Large intestine (tissue), 12 donors: ENCODE data around the gene FIZ1. TPM values are rescaled to one million over a fixed set of nuclear protein-coding genes. Genes with fewer than 3 reads are reported as not detected.

ENCODE experiments used
- DNase-seq, 2 donors: peaks; one replicate each; pipeline versions ENCODE4 v3.0.0 to v3.0.0-alpha.2; 2013
- H3K27ac ChIP-seq: one replicate; pipeline ENCODE4 v1.5.1; 2013; ENCODE audit warnings: low read length
- H3K27me3 ChIP-seq: 2 replicates; pipeline ENCODE4 v1.6.1; 2013; ENCODE audit warnings: low read length; ENCODE audit not compliant: control insufficient read depth, insufficient read depth
- H3K36me3 ChIP-seq: 2 replicates; pipeline ENCODE4 v1.6.1; 2013; ENCODE audit warnings: low read length; ENCODE audit not compliant: control insufficient read depth, insufficient read depth
- H3K4me1 ChIP-seq: one replicate; pipeline ENCODE4 v1.6.1; 2013; ENCODE audit warnings: low read length; ENCODE audit not compliant: control insufficient read depth, insufficient read depth
- H3K4me3 ChIP-seq: one replicate; pipeline ENCODE4 v1.5.1; 2013; ENCODE audit warnings: low read length
- H3K9me3 ChIP-seq: one replicate; pipeline ENCODE4 v1.6.1; 2013; ENCODE audit warnings: mild to moderate bottlenecking, low read depth, low read length, moderate library complexity; ENCODE audit not compliant: control insufficient read depth
- WGBS: methylation state at CpG from one replicate; pipeline ENCODE4 v1.1.5; 2013; ENCODE audit warnings: low lambda C conversion rate; ENCODE audit not compliant: insufficient coverage; 5-methylcytosine and 5-hydroxymethylcytosine counted together
- long read RNA-seq, 11 donors: transcript quantifications; one replicate each; lab custom pipeline, GENCODE V29; 2026
- polyA plus RNA-seq: library from polyadenylated mRNA; unstranded; fragments of 120-200 nt; gene quantifications from one replicate; pipeline ENCODE4 v1.2.1, GENCODE V29; 2013

The FIZ1 gene
- polyA plus RNA-seq, result 13.9 TPM
- long read RNA-seq, donor 1, full-length matches to known transcripts, result 3 of 3 reads
- long read RNA-seq, donor 1, partial matches to known transcripts, result 0 of 3 reads
- long read RNA-seq, donor 1, other reads (novel, unspliced or antisense), result 0 of 3 reads
- long read RNA-seq, donor 2, partial matches to known transcripts, result 0 of 8 reads
- long read RNA-seq, donor 2, other reads (novel, unspliced or antisense), result 6 of 8 reads
- long read RNA-seq, donor 3, partial matches to known transcripts, result 54 of 58 reads
- long read RNA-seq, donor 3, other reads (novel, unspliced or antisense), result 0 of 58 reads
- long read RNA-seq, donor 4, partial matches to known transcripts, result 0 of 1 reads
- long read RNA-seq, donor 4, other reads (novel, unspliced or antisense), result 0 of 1 reads
- long read RNA-seq, donor 5, full-length matches to known transcripts, result 5 of 10 reads
- long read RNA-seq, donor 5, partial matches to known transcripts, result 5 of 10 reads
- long read RNA-seq, donor 5, other reads (novel, unspliced or antisense), result 0 of 10 reads
- long read RNA-seq, donor 6, partial matches to known transcripts, result 0 of 4 reads
- long read RNA-seq, donor 6, other reads (novel, unspliced or antisense), result 0 of 4 reads
- long read RNA-seq, donor 7, full-length matches to known transcripts, result 5 of 17 reads
- long read RNA-seq, donor 7, partial matches to known transcripts, result 12 of 17 reads
- long read RNA-seq, donor 7, other reads (novel, unspliced or antisense), result 0 of 17 reads
- long read RNA-seq, donor 8, transcript FIZ1-201 (3 exons, 2,660 nt), result major isoform, 5 of 30 reads
- long read RNA-seq, donor 8, partial matches to known transcripts, result 25 of 30 reads
- long read RNA-seq, donor 8, other reads (novel, unspliced or antisense), result 0 of 30 reads
- long read RNA-seq, donor 9, full-length matches to known transcripts, result 4 of 4 reads
- long read RNA-seq, donor 9, partial matches to known transcripts, result 0 of 4 reads
- long read RNA-seq, donor 9, other reads (novel, unspliced or antisense), result 0 of 4 reads
- long read RNA-seq, donor 10, full-length matches to known transcripts, result 8 of 8 reads
- long read RNA-seq, donor 10, partial matches to known transcripts, result 0 of 8 reads
- long read RNA-seq, donor 10, other reads (novel, unspliced or antisense), result 0 of 8 reads
- long read RNA-seq, donor 11, full-length matches to known transcripts, result 7 of 21 reads
- long read RNA-seq, donor 11, partial matches to known transcripts, result 14 of 21 reads
- long read RNA-seq, donor 11, other reads (novel, unspliced or antisense), result 0 of 21 reads

GRCh38 chr19:55599468-55599841 lies at the start of gene FIZ1:
Gene FIZ1 (minus strand): TSS chr19:55599517. CDS start chr19:55597865, 1,652 bp downstream.
- 0% methylated on average over 6 of the region's 23 CpGs for WGBS
- peak; percentile 99 to 100 for DNase-seq

DNA sequence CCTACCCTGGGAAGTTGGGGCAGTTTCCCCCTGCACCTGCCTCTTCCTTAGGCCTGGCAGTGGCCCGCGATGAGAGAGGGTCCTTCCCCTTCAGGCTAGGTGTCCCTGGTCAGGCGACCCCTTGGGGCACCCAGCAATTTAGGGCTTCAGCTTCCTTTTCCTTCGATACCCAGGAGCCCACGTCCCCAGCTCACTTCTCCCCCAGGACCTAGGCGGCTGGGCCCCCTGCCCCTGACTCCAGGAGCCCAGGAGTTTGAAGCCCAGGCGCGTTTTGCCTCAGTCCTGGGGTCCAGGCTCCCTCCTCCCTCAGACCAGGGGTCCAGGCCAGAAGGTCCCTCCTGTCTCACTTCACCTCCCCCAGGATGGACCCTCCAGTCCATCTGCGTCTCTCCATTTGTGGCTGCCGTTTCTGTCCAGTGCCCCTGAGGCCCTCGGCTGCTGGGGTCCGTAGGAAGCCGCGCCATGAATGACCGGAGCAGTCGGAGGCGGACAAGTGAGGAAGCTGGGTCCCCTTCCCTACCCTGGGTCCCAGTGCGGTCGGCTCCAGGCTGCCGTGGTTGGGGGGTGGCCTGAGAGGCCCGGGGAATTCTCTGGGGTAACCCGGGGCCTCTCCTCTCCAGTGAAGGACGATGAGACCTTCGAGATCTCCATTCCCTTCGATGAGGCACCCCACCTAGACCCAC lies 49.4 kb upstream of the FIZ1 start:
- Histone ChIP-seq H3K36me3 (peaks cover 22% of the 10 kb centered on the region), H3K27ac (no peak overlapping the region), H3K4me1 (peaks cover 8% of the 10 kb centered on the region), H3K4me3 (peak overlapping the region; percentile 78), H3K9me3 (no peaks in the 10 kb centered on the region), H3K27me3 (no peaks in the 10 kb centered on the region)
- no peak for DNase-seq
- no CpG with 5 or more reads among the region's 25 CpGs for WGBS

More at GRCh38 chr19:55599468-55599841, at the start of gene FIZ1:
- peaks cover 20% of the 10 kb centered on the region for H3K36me3 ChIP-seq
- H3K27me3 ChIP-seq, result no peaks in the 10 kb centered on the region
- peaks cover 7% of the 10 kb centered on the region for H3K9me3 ChIP-seq
- peak within 1 kb of the TSS; percentile 74 for H3K4me3 ChIP-seq
- H3K27ac ChIP-seq, result peak within 1 kb of the TSS; percentile 91
- H3K4me1 ChIP-seq, result peaks cover 5% of the 10 kb centered on the region

DNA sequence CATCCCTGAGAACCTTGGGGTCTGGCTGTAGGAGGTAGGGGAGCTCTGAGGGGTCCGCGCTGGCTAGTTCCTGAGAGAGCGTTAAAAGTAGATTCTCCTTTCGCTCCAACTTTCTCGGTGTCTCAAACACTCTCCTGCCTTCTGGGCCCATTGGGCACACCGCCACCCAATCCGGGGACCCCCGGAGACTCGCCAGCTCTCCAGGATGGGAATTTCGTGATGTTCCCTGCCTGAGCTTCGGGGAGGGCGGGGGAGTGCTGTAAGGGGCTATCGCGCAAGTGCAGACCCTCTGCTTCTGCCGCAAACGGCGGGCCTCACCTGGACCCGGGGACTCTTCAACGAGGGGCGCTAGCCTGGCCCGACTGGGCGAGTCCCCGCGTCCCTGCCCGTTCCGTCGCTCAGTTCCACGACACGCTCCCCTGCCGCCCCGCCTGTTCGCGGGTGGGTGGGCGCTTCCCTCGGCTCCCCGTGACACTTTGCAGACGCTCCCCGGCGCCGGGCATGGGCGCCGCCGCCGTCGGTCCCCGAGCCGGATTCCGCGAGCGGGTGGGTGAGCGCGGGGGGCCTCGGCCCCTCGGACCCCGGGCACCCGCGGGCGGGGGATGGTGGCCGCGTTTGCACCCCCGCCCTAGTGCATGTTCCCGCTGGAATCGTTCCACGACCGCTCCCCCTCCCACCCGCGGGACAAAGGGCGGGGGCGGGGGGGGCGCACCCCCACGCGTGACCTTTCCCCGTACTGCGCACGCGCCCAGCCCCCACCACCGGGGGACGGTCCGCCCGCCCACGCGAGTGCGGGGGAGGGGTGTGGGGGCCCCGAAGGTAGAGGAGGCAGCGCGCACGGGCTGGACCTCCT lies 48.6 kb upstream of the FIZ1 start, which contains the start of gene CCDC106:
TSS of gene CCDC106 (plus strand) at position 481 of the 853 bp plus-strand sequence. CDS start 835 bp downstream, outside the sequence.
- peaks cover 22% of the 10 kb centered on the region for H3K36me3 ChIP-seq
- peaks cover 11% of the 10 kb centered on the region for H3K4me1 ChIP-seq
- peak within 1 kb of the TSS; percentile 30 for H3K27ac ChIP-seq
- no CpG with 5 or more reads among the region's 87 CpGs for WGBS
- peak; percentile 58 to 89 for DNase-seq
- H3K9me3 ChIP-seq, result no peaks in the 10 kb centered on the region
- H3K27me3 ChIP-seq, result no peaks in the 10 kb centered on the region
- peak within 1 kb of the TSS; percentile 78 for H3K4me3 ChIP-seq

DNA sequence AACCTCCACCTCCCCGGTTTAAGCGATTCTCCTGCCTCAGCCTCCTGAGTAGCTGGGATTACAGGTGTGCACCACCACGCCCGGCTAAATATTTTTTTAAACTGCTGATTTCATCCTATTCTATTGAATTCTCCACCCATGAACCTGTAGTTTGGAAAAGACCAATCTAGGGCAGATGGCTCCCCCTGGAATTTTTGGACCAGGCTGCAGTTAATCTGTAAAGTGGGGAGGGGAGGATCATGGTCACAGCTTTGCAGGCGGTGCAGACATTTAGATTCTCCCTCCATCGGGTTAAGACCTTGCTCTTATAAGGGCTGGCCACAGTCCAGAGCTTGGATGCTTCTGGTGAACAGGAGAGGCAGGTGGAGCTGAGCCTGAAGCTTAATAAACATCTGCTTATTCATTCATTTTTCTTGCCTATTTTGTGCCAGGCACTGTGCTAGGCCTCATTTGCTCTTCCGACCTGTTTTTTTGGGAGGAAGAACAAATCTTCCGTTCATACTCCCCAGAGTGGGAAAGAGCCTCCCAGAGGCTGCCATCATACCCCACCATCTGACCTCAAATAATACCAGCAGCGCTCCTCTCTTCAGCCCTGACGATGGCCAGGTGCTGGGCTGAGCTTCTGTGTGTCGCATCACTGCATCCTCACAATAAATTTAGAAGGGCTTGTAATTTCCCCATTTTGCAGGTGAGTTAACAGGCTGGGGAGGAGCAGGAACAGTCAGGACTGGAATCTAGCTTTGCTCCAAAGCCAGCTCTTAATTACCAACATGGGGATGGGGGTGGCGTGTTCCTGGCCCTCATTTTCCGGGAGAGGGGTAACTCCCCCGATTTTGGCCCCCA lies 47.8 kb upstream of the FIZ1 start:
- DNase-seq, result no peak
- H3K27ac ChIP-seq, result no peak overlapping the region
- WGBS, result 80% methylated on average over 1 of the region's 14 CpGs
- H3K9me3 ChIP-seq, result no peaks in the 10 kb centered on the region
- peaks cover 18% of the 10 kb centered on the region for H3K4me1 ChIP-seq
- no peaks in the 10 kb centered on the region for H3K27me3 ChIP-seq
- H3K4me3 ChIP-seq, result peak overlapping the region; percentile 78
- H3K36me3 ChIP-seq, result peaks cover 17% of the 10 kb centered on the region

- no peak for DNase-seq
- peaks cover 19% of the 10 kb centered on the region for H3K4me1 ChIP-seq
- H3K36me3 ChIP-seq, result peaks cover 12% of the 10 kb centered on the region
- no peak overlapping the region for H3K4me3 ChIP-seq
- H3K9me3 ChIP-seq, result no peaks in the 10 kb centered on the region
- no peak overlapping the region for H3K27ac ChIP-seq
- no peaks in the 10 kb centered on the region for H3K27me3 ChIP-seq
- 80% methylated on average over 1 of the region's 5 CpGs for WGBS
Observed at GRCh38 chr19:55645512-55645881, 46.2 kb upstream of the FIZ1 start.

GRCh38 chr19:55644842-55645511 lies 45.7 kb upstream of the FIZ1 start:
- DNase-seq, result no peak
- Histone ChIP-seq H3K27me3 (no peaks in the 10 kb centered on the region), H3K4me1 (peaks cover 25% of the 10 kb centered on the region), H3K9me3 (peaks cover 3% of the 10 kb centered on the region), H3K27ac (no peak overlapping the region), H3K4me3 (peak overlapping the region; percentile 78), H3K36me3 (peaks cover 12% of the 10 kb centered on the region)
- WGBS, result no CpG with 5 or more reads among the region's 28 CpGs

DNA sequence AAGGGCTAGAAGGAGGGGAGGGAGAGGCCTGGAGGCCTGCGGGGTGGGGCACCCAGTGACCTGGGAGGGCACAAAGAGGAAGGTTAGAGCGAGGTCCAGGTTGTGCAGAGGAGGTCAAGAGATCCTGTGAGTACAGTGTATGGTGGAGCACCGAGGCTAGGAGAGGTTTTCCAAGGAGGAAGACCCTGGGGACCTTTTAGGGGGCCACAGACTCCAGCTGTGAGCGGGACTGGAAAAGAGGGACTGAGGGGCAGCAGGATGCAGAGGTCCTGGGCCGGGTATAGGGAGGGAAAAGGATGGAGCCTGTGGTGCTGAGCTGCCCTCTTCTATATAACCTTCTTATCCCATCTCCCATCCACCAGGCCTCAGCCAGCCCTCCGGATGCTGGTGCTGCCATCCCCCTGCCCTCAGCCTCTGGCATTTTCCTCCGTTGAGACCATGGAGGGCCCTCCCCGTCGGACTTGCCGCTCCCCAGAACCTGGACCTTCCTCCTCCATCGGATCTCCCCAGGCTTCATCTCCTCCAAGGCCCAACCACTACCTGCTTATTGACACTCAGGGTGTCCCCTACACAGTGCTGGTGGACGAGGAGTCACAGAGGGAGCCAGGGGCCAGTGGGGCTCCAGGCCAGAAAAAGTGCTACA lies 45.0 kb upstream of the FIZ1 start:
- no peak for DNase-seq
- no CpG with 5 or more reads among the region's 12 CpGs for WGBS

GRCh38 chr19:55643887-55644176 lies 44.5 kb upstream of the FIZ1 start:
- Histone ChIP-seq H3K27me3 (no peaks in the 10 kb centered on the region), H3K4me3 (peak overlapping the region; percentile 78), H3K9me3 (peaks cover 5% of the 10 kb centered on the region), H3K36me3 (peaks cover 12% of the 10 kb centered on the region), H3K4me1 (peaks cover 24% of the 10 kb centered on the region), H3K27ac (no peak overlapping the region)
- WGBS, result no CpG with 5 or more reads among the region's 15 CpGs
- no peak for DNase-seq

More for the DNA sequence above, 45.0 kb upstream of the FIZ1 start:
- Histone ChIP-seq H3K4me1 (peaks cover 25% of the 10 kb centered on the region), H3K4me3 (peak overlapping the region; percentile 78), H3K9me3 (peaks cover 5% of the 10 kb centered on the region), H3K27ac (no peak overlapping the region), H3K36me3 (peaks cover 12% of the 10 kb centered on the region), H3K27me3 (no peaks in the 10 kb centered on the region)
